Endometrial microvascular endothelial cells (primary cell): Measurements from ENCODE around the gene F12. TPM values are rescaled to one million over a fixed set of nuclear protein-coding genes. Genes with fewer than 3 reads are reported as not detected.

Experiments used
- in situ Hi-C: cut with HindIII; loops from 2 replicates; pipeline ENCODE4 v1.10.0; 2017; ENCODE audit warnings: low sequenced_read_pairs, low pct_unique_long_range_greater_than_20kb; ENCODE audit errors: inconsistent ontology term
- total RNA-seq: library from RNA; depleted of rRNA; stranded (reverse); fragments of >200 nt; gene quantifications from one replicate; pipeline ENCODE4 v1.2.3, GENCODE V29; 2015; ENCODE audit errors: inconsistent ontology term

The F12 gene
- total RNA-seq, 1 donor from 2014 or later = 0.28 TPM

DNA sequence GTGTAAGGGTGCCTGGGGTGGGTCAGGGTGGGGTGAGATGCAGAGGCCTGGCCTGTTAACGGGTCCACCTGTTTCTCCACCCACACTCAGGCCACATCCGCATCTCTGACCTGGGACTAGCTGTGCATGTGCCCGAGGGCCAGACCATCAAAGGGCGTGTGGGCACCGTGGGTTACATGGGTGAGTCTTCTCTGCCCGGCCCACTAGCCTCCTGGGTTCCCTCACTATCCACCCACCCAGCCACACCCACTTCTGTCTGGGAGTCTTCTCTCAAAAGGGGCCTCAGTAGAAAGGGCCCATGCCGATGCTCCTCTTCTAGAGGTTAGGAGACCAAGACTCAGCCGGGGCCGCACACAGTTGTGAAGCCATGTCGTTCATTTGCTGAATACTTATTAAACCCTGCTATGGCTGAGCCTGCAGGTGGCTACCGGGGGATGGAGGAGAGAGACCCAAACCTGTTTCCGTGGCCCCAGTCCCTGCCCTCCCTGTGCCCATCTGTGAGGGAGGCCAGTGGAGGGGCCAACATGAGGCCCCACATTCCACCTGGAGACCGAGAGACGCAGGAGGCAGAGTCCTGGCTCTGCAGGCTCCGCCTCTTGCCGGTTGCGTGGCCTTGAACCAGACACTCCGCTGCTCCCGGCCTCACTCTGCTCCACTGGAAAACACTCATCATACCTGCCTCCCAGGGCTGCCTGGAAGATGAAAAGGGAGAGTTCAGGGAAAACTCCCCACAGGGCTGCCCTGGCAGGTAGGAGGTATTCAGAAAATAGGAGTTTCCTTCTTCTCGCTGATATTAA is 25.8 kb upstream of the F12 start:
- in situ Hi-C loops = no loop called here

DNA sequence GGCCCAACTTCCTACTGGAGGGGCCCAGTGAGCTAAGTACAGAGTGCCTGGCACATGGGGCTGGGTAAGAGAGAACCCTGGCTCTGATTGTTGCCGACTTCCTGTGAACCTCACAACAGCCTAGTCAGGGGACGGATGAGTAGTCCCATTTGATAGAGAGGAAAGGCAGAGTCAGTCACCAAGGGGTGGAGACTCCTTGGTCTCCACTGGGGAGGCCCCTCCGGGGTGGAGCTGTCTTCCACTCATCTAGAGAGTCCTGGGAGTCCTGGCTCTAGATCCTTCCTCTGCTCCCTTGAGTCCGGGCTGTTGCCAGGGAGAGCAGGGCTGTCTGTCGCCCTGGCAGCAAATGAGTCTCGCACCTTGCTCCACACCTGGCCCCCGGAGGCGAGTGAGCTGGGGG is 25.1 kb upstream of the F12 start:
- in situ Hi-C loops = no loop called here

DNA sequence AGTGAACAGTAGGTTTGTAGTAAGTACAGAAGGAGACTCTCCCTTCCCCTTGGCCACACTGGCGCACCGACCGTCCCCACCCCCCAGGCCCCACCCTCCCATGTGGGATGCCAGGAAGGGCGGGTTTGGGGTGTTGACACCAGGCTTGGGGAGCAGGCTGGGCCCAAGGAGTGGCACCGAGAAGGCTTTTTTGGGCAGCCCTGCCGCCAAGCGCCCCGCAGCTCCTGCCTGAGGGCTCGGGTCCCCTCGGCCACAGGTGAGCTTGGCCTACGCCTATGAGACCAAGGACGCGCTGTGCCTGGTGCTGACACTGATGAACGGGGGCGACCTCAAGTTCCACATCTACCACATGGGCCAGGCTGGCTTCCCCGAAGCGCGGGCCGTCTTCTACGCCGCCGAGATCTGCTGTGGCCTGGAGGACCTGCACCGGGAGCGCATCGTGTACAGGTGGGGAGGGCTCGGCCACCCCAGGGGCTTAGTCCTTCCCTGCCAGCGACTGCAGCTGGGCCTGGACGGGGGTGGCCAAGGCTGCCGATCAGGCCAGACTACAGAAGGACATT is 24.4 kb upstream of the F12 start:
- in situ Hi-C loops = no loop called here

DNA sequence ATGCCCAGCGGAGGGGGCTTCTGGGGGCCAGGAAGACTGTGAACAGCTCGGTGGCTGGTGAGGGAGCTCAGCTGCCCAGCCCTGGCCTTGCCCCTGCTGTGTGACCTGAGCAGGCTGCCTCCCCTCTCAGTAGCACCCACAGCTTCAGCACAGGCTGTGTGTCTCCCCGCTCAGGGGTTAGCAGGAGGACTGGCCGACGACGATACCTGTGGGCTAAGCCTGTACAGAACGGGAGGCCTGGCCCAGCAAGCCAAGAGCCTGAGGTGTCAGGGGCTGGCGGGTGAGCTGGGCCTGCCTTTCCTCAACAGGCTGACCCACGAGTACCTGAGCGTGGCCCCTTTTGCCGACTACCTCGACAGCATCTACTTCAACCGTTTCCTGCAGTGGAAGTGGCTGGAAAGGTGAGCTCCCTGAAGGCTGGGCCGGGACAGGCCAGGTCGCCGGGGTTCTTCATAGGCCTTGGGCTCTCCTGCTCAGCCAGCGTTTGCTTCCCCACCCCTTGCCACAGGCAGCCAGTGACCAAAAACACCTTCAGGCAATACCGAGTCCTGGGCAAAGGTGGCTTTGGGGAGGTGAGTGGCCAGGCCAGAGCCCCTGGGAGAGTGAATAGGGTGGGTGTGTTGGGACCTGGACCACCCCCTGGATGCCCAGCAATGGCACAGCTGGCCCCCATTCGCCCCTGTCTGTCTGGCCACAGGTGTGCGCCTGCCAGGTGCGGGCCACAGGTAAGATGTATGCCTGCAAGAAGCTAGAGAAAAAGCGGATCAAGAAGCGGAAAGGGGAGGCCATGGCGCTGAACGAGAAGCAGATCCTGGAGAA is 23.7 kb upstream of the F12 start:
- in situ Hi-C loops = no loop called here

DNA sequence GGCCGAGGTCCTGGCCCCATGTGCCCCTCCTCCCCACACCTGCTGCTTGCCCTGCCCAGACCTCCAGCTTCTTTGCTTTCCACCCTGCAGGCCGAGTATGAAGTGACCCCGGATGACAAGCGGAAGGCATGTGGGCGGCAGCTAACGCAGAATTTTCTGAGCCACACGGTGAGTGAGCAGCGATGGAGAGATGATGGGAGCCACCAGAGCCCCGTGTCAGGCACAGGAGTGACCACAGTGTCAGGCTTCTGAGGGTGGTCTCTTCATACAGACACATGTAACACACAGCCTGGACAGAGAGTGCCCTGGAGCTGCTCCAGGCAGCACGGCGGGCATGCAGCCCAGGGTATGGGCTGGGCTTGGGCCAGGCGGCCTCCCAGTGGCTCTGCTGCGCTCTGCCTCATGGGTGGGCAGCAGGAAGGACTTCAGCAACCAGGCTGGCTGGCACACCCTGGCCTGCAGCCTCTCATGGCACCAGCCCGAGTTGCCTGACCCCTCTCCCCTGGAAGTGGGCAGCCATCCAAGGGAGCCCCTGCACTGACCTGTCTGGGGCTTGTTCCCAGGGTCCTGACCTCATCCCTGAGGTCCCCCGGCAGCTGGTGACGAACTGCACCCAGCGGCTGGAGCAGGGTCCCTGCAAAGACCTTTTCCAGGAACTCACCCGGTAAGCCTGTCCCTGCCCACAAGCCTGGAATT is 22.9 kb upstream of the F12 start:
- in situ Hi-C loops = no loop called here

DNA sequence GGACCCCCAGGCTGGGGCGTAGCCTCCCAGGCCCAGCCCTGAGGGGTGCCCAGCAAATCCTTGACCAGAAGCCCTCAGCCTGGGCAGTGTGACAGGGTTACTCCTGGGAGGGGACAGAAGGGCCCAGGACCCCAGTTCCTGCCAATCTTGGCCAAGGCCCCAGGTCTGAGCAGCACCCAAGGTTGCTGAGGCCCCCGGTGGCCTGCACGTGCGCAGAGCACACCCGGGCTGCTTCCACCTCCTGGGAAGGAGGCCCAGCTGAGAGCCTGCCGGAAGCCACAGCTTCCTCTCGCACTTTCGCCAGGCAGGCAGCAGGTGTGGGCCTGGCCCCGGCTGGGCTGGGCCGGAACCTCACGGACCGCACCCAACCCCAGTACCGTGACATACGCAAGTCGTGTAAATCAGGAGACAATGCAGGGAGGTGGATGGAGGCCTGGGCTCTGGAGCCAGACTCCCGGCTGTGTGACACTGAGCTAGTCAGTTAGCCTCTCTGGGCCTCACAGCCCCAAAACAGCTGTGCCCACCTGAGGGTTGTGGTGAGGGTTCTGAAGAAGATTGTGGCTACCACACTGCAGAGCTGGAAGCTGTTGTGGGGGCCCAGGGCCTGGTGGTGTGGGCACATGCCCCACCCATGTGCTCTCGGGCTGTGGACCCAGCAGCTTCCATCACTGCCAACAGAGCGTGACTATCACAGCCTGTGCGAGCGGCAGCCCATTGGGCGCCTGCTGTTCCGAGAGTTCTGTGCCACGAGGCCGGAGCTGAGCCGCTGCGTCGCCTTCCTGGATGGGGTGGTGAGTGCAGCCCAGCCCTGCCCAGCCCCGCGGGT is 22.2 kb upstream of the F12 start:
- in situ Hi-C loops = no loop called here

DNA sequence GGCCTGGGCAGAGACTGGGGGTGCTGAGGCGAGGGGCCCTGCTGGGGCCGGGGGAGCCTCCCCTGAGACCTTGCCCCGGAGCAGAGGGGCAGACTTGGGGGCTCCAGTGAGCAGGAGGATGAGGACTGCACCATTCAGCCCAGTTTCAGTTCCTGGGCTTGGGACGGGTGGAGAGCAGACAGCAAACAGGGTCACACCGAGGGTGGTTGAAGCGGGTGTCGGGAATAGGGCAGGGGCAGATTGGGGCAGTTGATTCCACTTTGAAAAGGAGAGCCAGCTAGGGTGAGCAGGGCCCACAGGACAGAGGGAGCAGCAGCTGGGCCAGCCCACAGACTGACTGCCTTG is 21.6 kb upstream of the F12 start:
- in situ Hi-C loops = no loop called here

DNA sequence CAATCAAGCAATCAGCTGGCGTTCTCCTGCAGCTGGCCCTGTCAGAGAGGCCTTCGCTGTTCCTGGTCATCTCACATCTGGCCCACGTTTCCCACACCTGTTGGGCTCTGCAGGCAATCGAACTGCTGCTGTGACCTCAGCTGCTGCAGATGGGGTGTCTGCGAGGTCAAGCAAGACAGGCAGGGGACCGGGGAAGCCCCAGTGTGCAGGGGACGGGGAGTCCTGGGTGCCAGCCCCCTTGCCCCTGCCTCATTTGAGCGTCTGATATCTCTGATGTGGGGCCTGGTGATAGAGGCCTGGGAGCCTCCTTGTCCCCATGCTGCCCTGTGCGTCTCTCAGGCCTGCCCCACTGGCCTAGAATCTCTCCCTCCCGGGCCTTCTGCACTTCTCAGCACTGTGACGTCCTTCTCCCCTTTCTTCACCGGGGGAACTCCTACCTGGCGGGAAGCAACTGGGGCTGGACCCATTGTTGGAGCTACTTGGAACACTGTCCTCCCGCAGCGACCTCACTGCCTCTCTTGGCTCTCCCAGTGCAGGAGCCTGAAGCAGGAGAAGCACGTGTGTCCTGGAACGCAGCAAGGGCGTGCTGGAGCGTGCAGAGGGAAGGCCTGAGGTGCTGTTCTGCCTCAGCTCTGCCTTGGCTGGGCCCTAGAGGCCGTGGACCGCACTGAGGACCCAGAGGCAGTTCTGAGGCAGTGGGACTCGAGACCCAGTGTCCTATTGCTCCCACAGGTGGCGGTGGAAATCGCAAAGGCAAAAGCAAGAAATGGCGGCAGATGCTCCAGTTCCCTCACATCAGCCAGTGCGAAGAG is 21.0 kb upstream of the F12 start:
- in situ Hi-C loops = no loop called here

DNA sequence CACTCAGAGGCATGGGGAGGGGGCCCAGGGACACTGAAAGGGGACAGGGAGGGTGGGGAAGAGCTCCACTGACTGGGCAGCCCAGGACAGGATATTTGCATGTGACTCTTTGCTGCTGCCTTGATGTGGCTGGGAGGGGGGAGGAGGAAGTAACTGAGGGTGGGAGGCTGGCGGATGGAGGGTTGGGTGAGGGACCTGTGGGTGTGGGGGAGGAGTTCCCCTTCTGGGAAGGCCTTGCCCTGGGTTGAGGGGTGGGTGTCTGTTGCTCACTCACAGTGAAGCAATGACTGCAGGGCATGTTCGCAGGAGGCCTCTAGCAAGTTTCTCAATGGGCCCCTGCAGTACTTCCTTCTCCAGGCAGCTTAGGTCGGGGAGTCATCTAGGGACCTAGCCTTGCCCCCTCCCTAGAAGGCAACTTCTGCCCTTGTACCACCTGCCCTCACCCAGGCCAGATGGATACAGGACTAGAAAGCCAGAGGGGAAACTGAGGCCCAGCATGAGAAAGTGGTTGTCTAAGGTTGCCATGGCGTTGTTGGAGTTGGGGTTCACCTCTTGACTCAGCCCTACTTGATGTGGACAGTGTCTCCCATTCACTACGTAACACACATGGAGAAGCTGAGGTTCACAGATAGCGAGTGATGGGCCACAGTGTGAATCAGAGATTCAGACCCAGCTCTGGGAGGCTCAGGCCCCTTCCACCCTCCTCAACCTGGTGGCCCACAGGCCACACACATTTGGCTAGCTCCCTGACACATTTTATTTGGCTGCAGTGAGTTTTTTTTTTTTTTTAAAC is 20.1 kb upstream of the F12 start:
- in situ Hi-C loops = no loop called here

DNA sequence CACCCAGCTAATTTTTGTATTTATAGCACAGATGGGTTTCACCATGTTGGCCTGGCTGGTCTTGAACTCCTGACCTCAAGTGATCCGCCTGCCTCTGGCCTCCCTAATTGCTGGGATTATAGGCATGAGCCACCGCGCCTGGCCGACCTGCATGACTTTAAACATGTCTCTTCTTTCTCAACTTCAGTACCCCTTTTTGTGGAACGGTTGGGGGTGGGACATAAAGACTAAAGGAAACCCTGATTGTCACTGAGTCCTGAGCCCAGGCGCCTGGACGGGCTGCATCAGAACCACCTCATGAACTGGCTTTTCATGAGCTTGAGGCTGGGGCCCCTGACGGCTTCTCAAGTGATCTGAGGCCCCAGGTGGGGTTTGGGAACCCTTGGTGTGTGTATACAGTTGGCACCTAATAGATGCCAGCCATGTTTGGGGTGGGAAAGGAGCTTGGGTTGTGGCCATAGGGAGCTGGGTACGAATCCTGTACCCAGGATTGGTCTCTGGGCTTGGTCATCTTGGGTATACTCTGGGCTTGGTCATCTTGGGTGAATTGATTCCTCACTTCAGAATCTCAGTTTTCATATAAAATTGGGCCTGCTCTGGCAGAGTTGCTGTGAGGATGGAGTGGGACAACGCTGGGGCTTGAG is 19.3 kb upstream of the F12 start:
- in situ Hi-C loops = no loop called here

DNA sequence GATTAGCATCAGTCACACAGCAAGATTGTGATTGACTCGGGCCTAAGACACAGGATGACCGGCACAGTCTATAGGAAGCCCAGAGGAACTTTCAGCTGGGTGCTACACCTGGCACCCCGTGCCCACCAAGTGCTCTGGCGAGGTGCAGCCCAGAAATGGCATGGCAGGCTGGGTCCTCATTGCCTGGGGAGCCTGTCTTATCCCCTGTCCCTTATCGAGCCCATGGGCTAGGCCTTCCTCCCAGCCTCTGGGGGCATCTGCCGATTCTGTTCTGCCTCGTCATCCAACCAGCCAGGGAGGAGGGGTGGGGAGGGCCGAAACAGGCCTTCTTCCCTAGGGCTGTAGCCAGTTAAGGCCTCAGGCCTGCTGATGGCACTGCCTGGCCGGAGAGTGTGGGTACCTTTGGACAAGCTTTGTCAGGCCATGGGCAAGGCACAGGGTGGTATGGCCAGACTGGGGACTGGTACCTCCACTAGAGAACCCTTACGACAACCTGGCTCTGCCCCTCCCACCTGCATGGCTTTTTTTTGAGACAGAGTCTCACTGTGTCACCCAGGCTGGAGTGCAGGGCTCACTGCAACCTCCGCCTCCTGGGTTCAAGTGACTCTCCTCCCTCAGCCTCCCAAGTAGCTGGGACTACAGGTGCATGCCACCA is 18.7 kb upstream of the F12 start:
- in situ Hi-C loops = no loop called here

DNA sequence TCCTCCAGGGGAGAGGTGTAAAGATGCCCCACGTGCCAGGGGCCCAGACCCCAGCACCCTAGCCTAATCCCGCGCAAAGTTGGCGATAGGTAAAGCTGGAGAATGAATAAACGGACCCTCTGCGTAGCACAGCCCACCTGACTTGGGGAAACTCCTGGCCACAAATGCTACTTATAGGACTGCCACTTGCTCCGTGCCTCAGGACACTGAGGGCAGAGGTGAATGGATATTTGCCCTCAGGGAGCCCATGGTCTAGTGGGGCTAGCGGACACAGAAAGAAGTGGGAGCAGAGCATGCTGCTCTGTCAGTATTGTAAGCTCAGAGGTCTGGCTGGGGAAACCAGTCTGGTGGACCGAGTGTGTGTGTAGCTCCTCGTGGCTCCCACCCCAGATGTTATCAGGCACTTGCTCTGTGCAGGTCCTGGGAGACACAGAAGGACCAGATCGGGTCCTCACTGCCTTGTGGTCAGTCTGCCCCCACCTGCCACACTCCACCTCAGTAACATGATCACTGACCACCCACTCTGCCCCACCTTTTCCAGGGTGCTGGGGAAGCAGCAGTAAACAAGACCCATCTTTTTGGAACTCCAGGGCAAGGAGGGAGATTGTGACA is 18.0 kb upstream of the F12 start:
- in situ Hi-C loops = no loop called here

DNA sequence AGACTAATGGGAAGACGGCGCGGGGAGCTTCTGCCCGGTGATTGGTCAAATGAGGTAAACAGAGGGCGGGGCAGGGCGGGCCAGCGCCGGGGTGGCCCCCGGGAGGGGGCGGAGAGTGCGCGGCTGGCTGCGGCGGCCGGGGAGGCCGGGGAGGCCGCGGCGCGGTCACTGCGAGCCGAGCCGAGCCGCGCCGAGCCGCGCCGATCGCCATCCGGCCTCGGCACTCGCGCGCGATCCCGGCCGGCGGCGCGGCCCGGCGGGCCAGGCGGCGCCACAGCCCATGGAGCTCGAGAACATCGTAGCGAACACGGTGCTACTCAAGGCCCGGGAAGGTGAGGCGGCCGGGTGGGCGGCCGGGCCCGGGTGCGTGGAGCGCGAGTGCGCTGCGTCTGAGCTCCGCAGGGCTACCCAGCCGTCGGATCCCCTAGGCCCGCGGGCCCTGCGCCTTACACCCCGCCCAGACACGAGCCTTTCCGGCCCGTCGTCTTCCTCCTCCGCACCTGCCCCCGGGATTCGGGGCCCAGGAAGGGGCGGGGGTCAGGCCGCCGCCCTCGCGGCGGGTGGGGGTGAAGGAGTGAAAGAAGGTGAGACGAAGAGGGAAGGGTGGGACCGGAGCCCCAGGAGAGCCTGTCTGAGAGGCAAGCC is 17.3 kb upstream of the F12 start, which contains the start of gene GRK6:
Gene GRK6, plus strand, starts transcription at position 111 of the 645 bp plus-strand sequence. Its CDS starts 170 bp downstream, at position 281.
- in situ Hi-C loops = no loop called here

DNA sequence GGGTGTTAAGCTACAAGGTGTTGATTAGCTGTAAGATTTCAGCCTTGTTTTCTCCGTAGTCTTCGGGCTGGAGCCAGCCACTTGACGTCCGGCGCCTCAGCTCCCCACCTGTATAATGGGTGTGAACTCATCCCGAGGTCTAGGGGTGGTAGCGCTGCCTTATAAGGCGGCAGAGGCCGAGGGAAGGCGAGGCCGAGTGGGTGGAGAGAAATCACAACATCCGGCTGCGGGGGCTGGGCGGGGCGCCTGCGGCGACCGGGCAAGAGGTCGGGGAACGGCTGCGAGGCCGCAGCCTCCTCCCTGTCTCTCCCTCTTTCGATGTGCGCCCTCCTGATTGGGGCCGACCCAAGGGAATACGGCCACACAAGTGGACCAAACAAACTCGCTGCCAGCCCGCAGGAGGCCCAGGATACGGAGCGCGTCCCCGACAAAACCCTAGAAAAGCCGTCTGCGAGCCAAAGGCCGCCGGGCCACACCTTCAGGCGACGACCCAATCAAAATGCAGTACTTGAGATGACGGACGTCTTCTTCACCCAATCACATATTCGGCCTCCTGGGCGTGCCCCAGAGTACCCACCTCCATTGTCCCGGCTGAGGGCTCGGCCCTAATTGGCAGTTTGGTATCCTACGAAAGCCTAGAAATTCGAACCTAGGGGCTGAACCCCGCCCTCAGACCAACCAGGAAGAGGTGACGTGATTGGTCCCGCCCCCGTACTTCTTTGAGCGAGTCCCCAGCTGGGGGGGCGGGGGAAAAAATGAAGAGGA is 16.6 kb upstream of the F12 start:
- in situ Hi-C loops = no loop called here
